ENCODE results near the gene CTXN1.

Gene CTXN1

DNA sequence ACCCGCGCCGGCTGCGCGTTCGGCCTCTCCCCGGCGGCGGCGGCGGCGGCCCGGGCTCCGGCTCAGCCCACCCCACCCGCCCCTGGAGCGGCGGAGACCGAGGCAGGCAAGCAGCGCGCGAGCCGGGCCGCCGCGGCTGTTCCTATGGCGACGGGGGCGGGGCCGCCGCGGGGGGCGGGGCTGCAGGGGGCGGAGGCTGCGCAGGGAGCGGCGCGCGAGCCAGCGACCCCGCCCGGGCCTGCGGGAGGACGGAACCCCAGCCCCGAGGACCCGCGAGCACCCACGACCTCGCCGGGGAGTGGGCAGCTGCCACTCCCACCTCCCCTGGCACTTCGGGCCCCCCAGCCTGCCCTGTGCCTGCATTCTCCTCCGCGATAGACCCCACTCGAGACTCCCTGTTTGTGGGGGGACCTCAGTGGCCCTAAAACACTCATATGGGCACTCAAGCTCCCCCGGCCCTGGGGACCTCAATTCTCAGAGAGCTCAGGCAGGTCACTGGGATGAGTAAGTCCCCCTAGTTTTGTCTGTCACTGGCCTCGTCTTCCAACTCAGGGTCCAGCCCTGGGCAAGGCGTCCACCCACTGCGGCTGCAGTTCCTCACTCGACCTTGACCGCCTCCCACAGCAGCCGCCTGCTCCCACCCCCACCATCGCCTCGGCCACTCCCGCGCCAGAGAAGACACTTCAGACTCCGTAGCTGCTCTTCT lies at the start of gene CTXN1:
CTXN1 (minus strand) TSS at position 115 of the 706 bp plus-strand sequence. CDS start 597 bp downstream, outside the sequence.
- TF ChIP-seq POLR2AphosphoS5 (IDR thresholded peaks at IDR 0.05; ENCODE audit: borderline replicate concordance, low read depth, low read length) (no peak; the same call in none of the 2 replicates), EZH2 (IDR thresholded peaks at IDR 0.05) (no peak), FOXP2 (optimal IDR thresholded peaks at IDR 0.05; ENCODE audit: control extremely low read depth, extremely low read length, insufficient read depth) (no peak)
- H3K36me3 ChIP-seq (ENCODE audit: insufficient read depth, low read length) = peaks cover 22% of the 10 kb centered on the region
- peak within 1 kb of the TSS; percentile 57; the same call in 1 of the 2 replicates for H3K27ac ChIP-seq
- DNase-seq (ENCODE audit: low read depth, low spot score) = no peak
- H3K4me3 ChIP-seq = peak within 1 kb of the TSS; percentile 83
- H3K9me3 ChIP-seq (ENCODE audit: low read depth, low read length) = no peaks in the 10 kb centered on the region
- H3K9ac ChIP-seq (ENCODE audit: insufficient read length) = peak within 1 kb of the TSS; percentile 71

DNA sequence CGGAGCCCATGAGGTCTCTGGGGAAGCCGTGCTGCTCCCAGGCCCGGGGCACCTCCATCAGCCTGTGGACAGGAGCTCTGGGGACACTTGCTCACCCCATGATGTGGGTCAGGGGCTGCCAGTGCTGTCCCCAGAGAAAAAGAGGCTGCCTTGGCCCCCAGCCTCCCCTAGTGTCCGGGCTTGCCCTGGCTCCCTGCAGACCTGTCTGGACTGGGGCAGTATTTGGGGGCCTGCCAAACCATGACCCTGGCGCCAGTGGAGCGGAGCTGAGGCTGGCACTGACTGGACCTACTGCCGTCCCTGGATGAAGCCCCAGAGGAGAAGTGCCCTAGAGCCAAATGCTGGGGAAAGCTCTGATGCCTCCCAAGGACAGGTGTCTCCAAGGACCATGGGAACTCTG lies 49.1 kb upstream of the CTXN1 start:
- no peak for TF ChIP-seq EZH2 (IDR thresholded peaks at IDR 0.05)
- TF ChIP-seq FOXP2 (optimal IDR thresholded peaks at IDR 0.05; ENCODE audit: control extremely low read depth, extremely low read length, insufficient read depth) = no peak
- no peak for TF ChIP-seq POLR2AphosphoS5 (IDR thresholded peaks at IDR 0.05; ENCODE audit: borderline replicate concordance, low read depth, low read length)
- Histone ChIP-seq H3K9me3 (ENCODE audit: low read depth, low read length) (no peaks in the 10 kb centered on the region), H3K9ac (ENCODE audit: insufficient read length) (no peak overlapping the region), H3K4me3 (no peak overlapping the region), H3K27ac (no peak overlapping the region), H3K36me3 (ENCODE audit: insufficient read depth, low read length) (peaks cover 46% of the 10 kb centered on the region)
- no peak for DNase-seq (ENCODE audit: low read depth, low spot score)

DNA sequence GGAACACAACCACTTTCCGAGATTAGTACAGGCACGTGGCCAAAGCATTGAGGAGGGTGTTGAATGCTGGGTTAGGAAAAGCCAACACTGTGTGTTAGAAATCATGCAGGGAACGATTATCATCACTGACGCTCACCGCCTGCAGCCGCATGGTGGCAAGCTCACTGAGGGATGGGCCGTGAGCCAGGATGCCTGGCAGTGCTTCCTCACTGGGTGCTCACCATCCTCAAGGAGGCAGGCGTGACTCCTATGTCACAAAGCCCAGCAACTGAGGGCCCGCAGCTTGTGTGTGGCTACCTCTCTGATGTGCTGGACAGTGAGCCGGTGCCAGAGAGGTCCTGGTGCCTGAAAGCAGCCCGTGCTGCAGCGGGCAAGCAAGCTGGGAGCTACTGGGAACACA lies 47.9 kb upstream of the CTXN1 start:
- Histone ChIP-seq H3K9me3 (ENCODE audit: low read depth, low read length) (no peaks in the 10 kb centered on the region), H3K9ac (ENCODE audit: insufficient read length) (no peak overlapping the region), H3K36me3 (ENCODE audit: insufficient read depth, low read length) (peaks cover 42% of the 10 kb centered on the region), H3K4me3 (no peak overlapping the region), H3K27ac (no peak overlapping the region)
- no peak for DNase-seq (ENCODE audit: low read depth, low spot score)
- no peak for TF ChIP-seq EZH2 (IDR thresholded peaks at IDR 0.05)
- no peak for TF ChIP-seq FOXP2 (optimal IDR thresholded peaks at IDR 0.05; ENCODE audit: control extremely low read depth, extremely low read length, insufficient read depth)
- TF ChIP-seq POLR2AphosphoS5 (IDR thresholded peaks at IDR 0.05; ENCODE audit: borderline replicate concordance, low read depth, low read length) = no peak

GRCh38 chr19:7971553-7972520 lies 45.9 kb upstream of the CTXN1 start:
- TF ChIP-seq POLR2AphosphoS5 (IDR thresholded peaks at IDR 0.05; ENCODE audit: borderline replicate concordance, low read depth, low read length) = no peak; the same call in 1 of the 2 replicates
- no peak for TF ChIP-seq FOXP2 (optimal IDR thresholded peaks at IDR 0.05; ENCODE audit: control extremely low read depth, extremely low read length, insufficient read depth)
- TF ChIP-seq EZH2 (IDR thresholded peaks at IDR 0.05) = no peak
- peaks cover 34% of the 10 kb centered on the region; the same call in 1 of the 2 replicates for H3K36me3 ChIP-seq (ENCODE audit: insufficient read depth, low read length)
- no peak overlapping the region for H3K27ac ChIP-seq
- DNase-seq (ENCODE audit: low read depth, low spot score) = no peak
- no peak overlapping the region for H3K4me3 ChIP-seq
- no peaks in the 10 kb centered on the region for H3K9me3 ChIP-seq (ENCODE audit: low read depth, low read length)
- no peak overlapping the region for H3K9ac ChIP-seq (ENCODE audit: insufficient read length)

- no peak overlapping the region for H3K9ac ChIP-seq (ENCODE audit: insufficient read length)
- no peak overlapping the region for H3K27ac ChIP-seq
- H3K4me3 ChIP-seq = no peak overlapping the region
- DNase-seq (ENCODE audit: low read depth, low spot score) = no peak
- TF ChIP-seq EZH2 (IDR thresholded peaks at IDR 0.05) = no peak
- TF ChIP-seq POLR2AphosphoS5 (IDR thresholded peaks at IDR 0.05; ENCODE audit: borderline replicate concordance, low read depth, low read length) = no peak
- no peak for TF ChIP-seq FOXP2 (optimal IDR thresholded peaks at IDR 0.05; ENCODE audit: control extremely low read depth, extremely low read length, insufficient read depth)
- H3K36me3 ChIP-seq (ENCODE audit: insufficient read depth, low read length) = peaks cover 42% of the 10 kb centered on the region; the same call in 1 of the 2 replicates
- H3K9me3 ChIP-seq (ENCODE audit: low read depth, low read length) = no peaks in the 10 kb centered on the region
Measured at GRCh38 chr19:7970716-7971448, 44.9 kb upstream of the CTXN1 start.

- Histone ChIP-seq H3K36me3 (ENCODE audit: insufficient read depth, low read length) (peaks cover 54% of the 10 kb centered on the region; the same call in 1 of the 2 replicates), H3K4me3 (no peak overlapping the region), H3K27ac (no peak overlapping the region), H3K9me3 (ENCODE audit: low read depth, low read length) (no peaks in the 10 kb centered on the region), H3K9ac (ENCODE audit: insufficient read length) (no peak overlapping the region)
- TF ChIP-seq POLR2AphosphoS5 (IDR thresholded peaks at IDR 0.05; ENCODE audit: borderline replicate concordance, low read depth, low read length) (no peak), EZH2 (IDR thresholded peaks at IDR 0.05) (no peak), FOXP2 (optimal IDR thresholded peaks at IDR 0.05; ENCODE audit: control extremely low read depth, extremely low read length, insufficient read depth) (no peak)
- DNase-seq (ENCODE audit: low read depth, low spot score) = no peak
Measured at GRCh38 chr19:7969555-7969939, 43.6 kb upstream of the CTXN1 start.

DNA sequence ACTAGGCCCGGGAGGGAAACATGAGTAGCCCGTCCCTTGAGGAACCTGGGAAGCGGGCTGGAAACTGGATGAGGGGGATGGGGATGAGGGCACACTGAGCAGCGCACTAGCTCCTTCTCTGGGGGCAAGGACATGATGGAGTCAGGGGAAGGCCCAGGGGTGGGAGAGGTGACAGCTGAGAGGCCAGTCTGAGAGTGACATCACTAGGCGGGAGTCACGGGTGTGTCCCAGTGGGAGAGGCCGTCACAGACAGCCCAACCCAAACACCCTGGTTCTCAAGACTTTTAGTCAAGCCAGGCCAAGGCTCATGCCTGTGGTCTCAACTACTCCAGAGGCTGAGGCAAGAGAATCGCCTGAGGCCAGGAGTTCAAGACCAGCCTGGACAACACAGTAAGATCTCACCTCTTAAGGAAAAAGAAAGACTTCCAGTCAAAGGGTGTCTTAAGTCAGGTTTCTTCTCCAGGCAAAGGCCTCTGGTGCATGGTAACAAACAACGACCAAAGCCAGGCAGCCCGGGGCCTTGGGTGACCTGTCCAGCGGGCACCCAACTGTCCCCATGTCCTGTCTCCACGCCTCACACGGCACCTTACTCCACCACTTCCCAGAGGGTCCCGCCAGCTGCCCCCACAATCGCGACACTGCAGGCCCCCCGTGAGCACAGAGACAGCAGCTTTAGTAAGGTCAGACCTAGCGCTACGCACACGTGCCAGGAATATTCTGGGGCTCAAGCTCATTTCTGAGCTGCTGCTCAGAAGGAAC lies 43.0 kb upstream of the CTXN1 start:
- no peak for DNase-seq (ENCODE audit: low read depth, low spot score)
- no peak overlapping the region for H3K9ac ChIP-seq (ENCODE audit: insufficient read length)
- H3K27ac ChIP-seq = no peak overlapping the region
- TF ChIP-seq EZH2 (IDR thresholded peaks at IDR 0.05) = no peak
- no peak for TF ChIP-seq POLR2AphosphoS5 (IDR thresholded peaks at IDR 0.05; ENCODE audit: borderline replicate concordance, low read depth, low read length)
- no peak for TF ChIP-seq FOXP2 (optimal IDR thresholded peaks at IDR 0.05; ENCODE audit: control extremely low read depth, extremely low read length, insufficient read depth)
- no peak overlapping the region for H3K4me3 ChIP-seq
- peaks cover 54% of the 10 kb centered on the region; the same call in 1 of the 2 replicates for H3K36me3 ChIP-seq (ENCODE audit: insufficient read depth, low read length)
- H3K9me3 ChIP-seq (ENCODE audit: low read depth, low read length) = no peaks in the 10 kb centered on the region

Data from SK-N-MC (cell line).